Neural progenitor cell (in vitro differentiated cells): ENCODE results near the gene INTS15. TPM values are rescaled to one million over a fixed set of nuclear protein-coding genes. Genes with fewer than 3 reads are reported as not detected.
A peak's percentile ranks its signal among the peaks of the same experiment; 100 is the strongest.

Experiments used
- DNase-seq: peaks from one replicate; pipeline ENCODE4 v3.0.0-alpha.2; 2016; ENCODE audit warnings: low spot score
- H2AFZ ChIP-seq: fragments of 200-600 bp; sonication (generic); replicated peaks from 2 replicates; pipeline ENCODE4 v1.6.1; 2016; ENCODE audit warnings: antibody characterized with exemption
- H3F3A ChIP-seq: fragments of 200-600 bp; sonication (generic); 2 replicates; pipeline ENCODE4 v1.6.1; 2016; ENCODE audit warnings: antibody characterized with exemption, low read depth
- H3K27ac ChIP-seq: fragments of 200-600 bp; sonication (generic); 2 replicates; pipeline ENCODE4 v1.5.1; 2016; ENCODE audit warnings: mild to moderate bottlenecking
- H3K27me3 ChIP-seq: fragments of 200-600 bp; sonication (generic); 2 replicates; pipeline ENCODE4 v1.6.1; 2016; ENCODE audit warnings: mild to moderate bottlenecking, moderate library complexity
- H3K36me3 ChIP-seq: fragments of 200-600 bp; sonication (generic); 2 replicates; pipeline ENCODE4 v1.5.1; 2016
- H3K4me1 ChIP-seq: fragments of 200-600 bp; sonication (generic); 2 replicates; pipeline ENCODE4 v1.6.1; 2016; ENCODE audit warnings: mixed run types
- H3K4me2 ChIP-seq: fragments of 200-600 bp; sonication (generic); 2 replicates; pipeline ENCODE4 v1.6.1; 2016
- H3K4me3 ChIP-seq: fragments of 200-600 bp; sonication (generic); 2 replicates; pipeline ENCODE4 v1.5.1; 2016
- H3K79me2 ChIP-seq: fragments of 200-600 bp; sonication (generic); 2 replicates; pipeline ENCODE4 v1.6.1; 2016; ENCODE audit warnings: low read depth
- H3K9ac ChIP-seq: fragments of 200-600 bp; sonication (generic); 2 replicates; pipeline ENCODE4 v1.6.1; 2016
- H3K9me3 ChIP-seq: fragments of 200-600 bp; sonication (generic); 2 replicates; pipeline ENCODE4 v1.5.1; 2016; ENCODE audit warnings: low read depth
- H4K20me1 ChIP-seq: fragments of 200-600 bp; sonication (generic); 2 replicates; pipeline ENCODE4 v1.6.1; 2016; ENCODE audit warnings: low read depth
- H3K27ac Mint-ChIP-seq: 3 replicates; pipeline ENCODE4 v1.8.0; 2021; ENCODE audit warnings: mixed read lengths
- H3K27me3 Mint-ChIP-seq: 2 replicates; pipeline ENCODE4 v1.8.0; 2022; ENCODE audit warnings: low read depth, mild to moderate bottlenecking, inconsistent platforms, moderate library complexity, mixed read lengths; ENCODE audit not compliant: insufficient read depth
- H3K36me3 Mint-ChIP-seq: 3 replicates; pipeline ENCODE4 v1.8.0; 2021; ENCODE audit warnings: mixed read lengths
- H3K4me1 Mint-ChIP-seq: 3 replicates; pipeline ENCODE4 v1.8.0; 2021; ENCODE audit warnings: mixed read lengths
- H3K4me3 Mint-ChIP-seq: 3 replicates; pipeline ENCODE4 v1.8.0; 2021; ENCODE audit warnings: mild to moderate bottlenecking, moderate library complexity, mixed read lengths
- H3K9me3 Mint-ChIP-seq: 3 replicates; pipeline ENCODE4 v1.8.0; 2020; ENCODE audit warnings: mixed read lengths
- EZH2 ChIP-seq: fragments of 200-600 bp; sonication (generic); IDR thresholded peaks from 2 replicates; pipeline ENCODE4 v1.6.1; 2017; ENCODE audit warnings: antibody characterized with exemption, mild to moderate bottlenecking, moderate library complexity
- EZH2phosphoT487 ChIP-seq: fragments of 200-600 bp; sonication (generic); IDR thresholded peaks from 2 replicates; pipeline ENCODE4 v1.6.1; 2017; ENCODE audit warnings: antibody characterized with exemption
- total RNA-seq: library from RNA; depleted of rRNA; stranded (reverse); fragments of >200 nt; gene quantifications from 2 replicates; pipeline ENCODE4 v1.2.3, GENCODE V29; 2015; ENCODE audit warnings: low replicate concordance
- TF ChIP-seq, protein P1 (sequence below): fragments of 200-600 bp; sonication (generic); IDR thresholded peaks from 2 replicates; pipeline ENCODE4 v1.5.1; 2017; ENCODE audit warnings: antibody characterized with exemption, mild to moderate bottlenecking

The INTS15 gene
- total RNA-seq, 1 donor from 2014 or later = 13.7 TPM

GRCh38 chr7:6553448-6554044 is 36.3 kb upstream of the INTS15 start:
- no peaks in the 10 kb centered on the region for H4K20me1 ChIP-seq
- no peak overlapping the region for H3K27ac Mint-ChIP-seq
- no peak overlapping the region for H3K4me3 Mint-ChIP-seq
- H3K9me3 ChIP-seq = no peaks in the 10 kb centered on the region
- DNase-seq = no peak
- no peaks in the 10 kb centered on the region for H3K27me3 ChIP-seq
- peaks cover 11% of the 10 kb centered on the region for H3K27me3 Mint-ChIP-seq
- no peaks in the 10 kb centered on the region for H3K4me1 ChIP-seq
- H3K27ac ChIP-seq = no peak overlapping the region
- H3K4me2 ChIP-seq = no peak overlapping the region
- H3K4me1 Mint-ChIP-seq = no peaks in the 10 kb centered on the region
- no peaks in the 10 kb centered on the region for H3K36me3 ChIP-seq
- no peaks in the 10 kb centered on the region for H3K9me3 Mint-ChIP-seq
- no peaks in the 10 kb centered on the region for H3F3A ChIP-seq
- no peak overlapping the region for H2AFZ ChIP-seq
- no peak overlapping the region for H3K4me3 ChIP-seq
- no peaks in the 10 kb centered on the region for H3K36me3 Mint-ChIP-seq
- H3K9ac ChIP-seq = no peak overlapping the region
- TF ChIP-seq, protein P1, sequence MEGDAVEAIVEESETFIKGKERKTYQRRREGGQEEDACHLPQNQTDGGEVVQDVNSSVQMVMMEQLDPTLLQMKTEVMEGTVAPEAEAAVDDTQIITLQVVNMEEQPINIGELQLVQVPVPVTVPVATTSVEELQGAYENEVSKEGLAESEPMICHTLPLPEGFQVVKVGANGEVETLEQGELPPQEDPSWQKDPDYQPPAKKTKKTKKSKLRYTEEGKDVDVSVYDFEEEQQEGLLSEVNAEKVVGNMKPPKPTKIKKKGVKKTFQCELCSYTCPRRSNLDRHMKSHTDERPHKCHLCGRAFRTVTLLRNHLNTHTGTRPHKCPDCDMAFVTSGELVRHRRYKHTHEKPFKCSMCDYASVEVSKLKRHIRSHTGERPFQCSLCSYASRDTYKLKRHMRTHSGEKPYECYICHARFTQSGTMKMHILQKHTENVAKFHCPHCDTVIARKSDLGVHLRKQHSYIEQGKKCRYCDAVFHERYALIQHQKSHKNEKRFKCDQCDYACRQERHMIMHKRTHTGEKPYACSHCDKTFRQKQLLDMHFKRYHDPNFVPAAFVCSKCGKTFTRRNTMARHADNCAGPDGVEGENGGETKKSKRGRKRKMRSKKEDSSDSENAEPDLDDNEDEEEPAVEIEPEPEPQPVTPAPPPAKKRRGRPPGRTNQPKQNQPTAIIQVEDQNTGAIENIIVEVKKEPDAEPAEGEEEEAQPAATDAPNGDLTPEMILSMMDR = peak; percentile 16
- no peak for TF ChIP-seq EZH2
- no peak for TF ChIP-seq EZH2phosphoT487
- H3K79me2 ChIP-seq = no peaks in the 10 kb centered on the region

- no peak overlapping the region for H3K4me3 Mint-ChIP-seq
- H3K9ac ChIP-seq = no peak overlapping the region
Measured at GRCh38 chr7:6554848-6555247, 35.0 kb upstream of the INTS15 start.

DNA sequence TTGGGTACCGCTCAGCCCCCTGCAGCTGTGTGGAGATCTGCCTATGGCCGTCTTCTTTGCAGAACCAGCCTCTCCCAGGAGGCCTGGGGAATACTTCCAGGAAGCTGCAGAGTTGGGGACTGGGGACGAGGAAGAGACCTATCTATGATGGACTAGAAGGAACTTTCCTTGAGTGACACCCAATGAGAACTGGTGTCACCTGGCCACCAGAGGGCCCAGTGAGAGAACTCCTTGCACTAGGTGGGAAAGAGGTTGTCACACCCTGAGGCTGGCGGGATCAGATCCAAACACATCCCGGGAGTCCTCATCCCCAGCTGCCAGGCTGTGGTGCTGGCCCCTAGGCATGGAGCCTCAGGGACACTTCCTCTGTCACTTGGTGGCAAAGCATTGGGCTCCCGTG is 33.6 kb upstream of the INTS15 start:
- Histone ChIP-seq H3K9me3 (no peaks in the 10 kb centered on the region), H3K9ac (no peak overlapping the region), H3K36me3 (no peaks in the 10 kb centered on the region), H3F3A (no peaks in the 10 kb centered on the region), H3K27me3 (no peaks in the 10 kb centered on the region), H2AFZ (no peak overlapping the region), H3K4me1 (no peaks in the 10 kb centered on the region), H3K27ac (no peak overlapping the region), H3K4me2 (no peak overlapping the region), H4K20me1 (no peaks in the 10 kb centered on the region), H3K4me3 (no peak overlapping the region), H3K79me2 (no peaks in the 10 kb centered on the region)
- no peaks in the 10 kb centered on the region for H3K36me3 Mint-ChIP-seq
- no peak overlapping the region for H3K27ac Mint-ChIP-seq
- no peak overlapping the region for H3K4me3 Mint-ChIP-seq
- no peaks in the 10 kb centered on the region for H3K4me1 Mint-ChIP-seq
- no peak for DNase-seq
- no peak for TF ChIP-seq EZH2phosphoT487
- TF ChIP-seq, protein P1 = peak; percentile 31
- TF ChIP-seq EZH2 = no peak
- no peaks in the 10 kb centered on the region for H3K9me3 Mint-ChIP-seq
- peaks cover 14% of the 10 kb centered on the region for H3K27me3 Mint-ChIP-seq

More at GRCh38 chr7:6554848-6555247, 35.0 kb upstream of the INTS15 start:
- H3F3A ChIP-seq = no peaks in the 10 kb centered on the region
- H3K27me3 ChIP-seq = no peaks in the 10 kb centered on the region
- H4K20me1 ChIP-seq = no peaks in the 10 kb centered on the region
- DNase-seq = no peak
- TF ChIP-seq EZH2 (no peak), EZH2phosphoT487 (no peak)
- TF ChIP-seq, protein P1 = no peak
- no peaks in the 10 kb centered on the region for H3K36me3 Mint-ChIP-seq
- H3K4me3 ChIP-seq = no peak overlapping the region
- peaks cover 12% of the 10 kb centered on the region for H3K27me3 Mint-ChIP-seq
- H3K79me2 ChIP-seq = no peaks in the 10 kb centered on the region
- no peaks in the 10 kb centered on the region for H3K4me1 ChIP-seq
- no peaks in the 10 kb centered on the region for H3K9me3 Mint-ChIP-seq
- no peak overlapping the region for H3K4me2 ChIP-seq
- H3K36me3 ChIP-seq = no peaks in the 10 kb centered on the region
- no peaks in the 10 kb centered on the region for H3K4me1 Mint-ChIP-seq
- H3K27ac Mint-ChIP-seq = peak overlapping the region; percentile 69
- H2AFZ ChIP-seq = no peak overlapping the region
- H3K27ac ChIP-seq = no peak overlapping the region
- no peaks in the 10 kb centered on the region for H3K9me3 ChIP-seq
